HG02885 (cell line): ENCODE measurements around the gene ZSCAN23.
A peak's percentile ranks its signal among the peaks of the same experiment; 100 is the strongest.

Experiments used
- ATAC-seq: cut with Tn5 transposase; IDR thresholded peaks from one replicate; pipeline ENCODE4 v1.9.1; 2021; ENCODE audit warnings: mild to moderate bottlenecking; ENCODE audit not compliant: unreplicated experiment, poor library complexity

The ZSCAN23 gene

GRCh38 chr6:28383235-28384142, 59.8 kb downstream of the ZSCAN23 start:
- ATAC-seq = peak; percentile 80
